SK-N-SH (cell line): ENCODE measurements around the gene GNG14.
"Not testable (repeated sequence)": the region's sequence is repeated elsewhere in the genome, so short reads cannot be mapped to it uniquely, and the experiment has no call there.

Experiments
- CTCF ChIP-seq: fragments of 200-600 bp; sonication (generic); IDR thresholded peaks from 2 replicates; pipeline ENCODE4 v1.6.1; 2017; ENCODE audit warnings: antibody characterized with exemption, mild to moderate bottlenecking, moderate library complexity
- EP300 ChIP-seq, 2 experiments: IDR thresholded peaks; 2 replicates each; pipeline versions ENCODE4 v1.4.0 to v1.6.1; 2012; ENCODE audit warnings: borderline replicate concordance in 1 of 2, low read depth in 1 of 2, low read length in 1 of 2
- JUND ChIP-seq: IDR thresholded peaks from 2 replicates; pipeline ENCODE4 v1.4.0; 2012
- MAX ChIP-seq: IDR thresholded peaks from 2 replicates; pipeline ENCODE4 v1.4.0; 2012; ENCODE audit warnings: low read depth
- RCOR1 ChIP-seq: fragments of 150-350 bp; IDR thresholded peaks from 2 replicates; pipeline ENCODE4 v1.6.1; 2017; ENCODE audit warnings: antibody characterized with exemption, low read length
- RFX5 ChIP-seq: IDR thresholded peaks from 2 replicates; pipeline ENCODE4 v1.6.1; 2012; ENCODE audit warnings: mild to moderate bottlenecking, improper control_type of control experiment, low read length
- YY1 ChIP-seq: IDR thresholded peaks from 2 replicates; pipeline ENCODE4 v1.4.0; 2012; ENCODE audit warnings: low read depth, mild to moderate bottlenecking

GRCh38 chr19:12643716-12644115, 44.1 kb upstream of the GNG14 start:
- TF ChIP-seq MAX; CTCF; EP300 (IDR thresholded peaks at IDR 0.05; ENCODE audit: borderline replicate concordance in 1 of 2, low read depth in 1 of 2, low read length in 1 of 2); JUND; RFX5; YY1; RCOR1: not testable (repeated sequence)
